Stimulated activated CD8-positive, alpha-beta memory T cell treated with anti-CD3 and anti-CD28 coated beads, Interleukin-12 subunit alpha, Interleukin-12 subunit beta, amount 100 ng/mL, for 1 hour (primary cell): ENCODE results near the gene ZNF708.
"Not testable (repeated sequence)": the region's sequence is repeated elsewhere in the genome, so short reads cannot be mapped to it uniquely, and the experiment has no call there.

Experiments used
- DNase-seq: peaks from one replicate; pipeline ENCODE4 v3.0.0-alpha.2; 2020; ENCODE audit warnings: low read depth

Gene ZNF708

DNA sequence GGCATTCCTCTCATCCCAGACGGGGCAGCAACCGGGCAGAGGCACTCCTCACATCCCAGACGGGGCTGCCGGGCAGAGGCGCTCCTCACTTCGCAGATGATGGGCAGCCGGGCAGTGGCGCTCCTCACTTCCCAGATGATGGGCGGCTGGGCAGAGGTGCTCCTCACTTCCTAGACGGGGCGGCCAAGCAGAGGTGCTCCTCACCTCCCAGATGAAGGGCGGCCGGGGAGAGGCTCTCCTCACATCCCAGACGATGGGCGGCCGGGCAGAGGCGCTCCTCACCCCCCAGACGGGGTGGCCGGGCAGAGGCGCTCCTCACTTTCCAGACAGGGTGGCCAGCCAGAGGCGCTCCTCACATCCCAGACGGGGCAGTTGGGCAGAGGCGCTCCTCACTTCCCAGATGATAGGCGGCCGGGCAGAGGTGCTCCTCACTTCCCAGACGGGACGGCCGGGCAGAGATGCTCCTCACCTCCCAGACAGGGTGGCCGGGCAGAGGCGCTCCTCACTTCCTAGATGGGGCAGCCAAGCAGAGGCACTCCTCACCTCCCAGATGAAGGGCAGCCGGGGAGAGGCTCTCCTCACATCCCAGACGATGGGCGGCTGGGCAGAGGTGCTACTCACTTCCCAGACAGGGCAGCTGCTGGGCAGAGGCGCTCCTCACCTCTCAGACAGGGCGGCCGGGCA lies 68.9 kb downstream of the ZNF708 start:
- no peak for DNase-seq

DNA sequence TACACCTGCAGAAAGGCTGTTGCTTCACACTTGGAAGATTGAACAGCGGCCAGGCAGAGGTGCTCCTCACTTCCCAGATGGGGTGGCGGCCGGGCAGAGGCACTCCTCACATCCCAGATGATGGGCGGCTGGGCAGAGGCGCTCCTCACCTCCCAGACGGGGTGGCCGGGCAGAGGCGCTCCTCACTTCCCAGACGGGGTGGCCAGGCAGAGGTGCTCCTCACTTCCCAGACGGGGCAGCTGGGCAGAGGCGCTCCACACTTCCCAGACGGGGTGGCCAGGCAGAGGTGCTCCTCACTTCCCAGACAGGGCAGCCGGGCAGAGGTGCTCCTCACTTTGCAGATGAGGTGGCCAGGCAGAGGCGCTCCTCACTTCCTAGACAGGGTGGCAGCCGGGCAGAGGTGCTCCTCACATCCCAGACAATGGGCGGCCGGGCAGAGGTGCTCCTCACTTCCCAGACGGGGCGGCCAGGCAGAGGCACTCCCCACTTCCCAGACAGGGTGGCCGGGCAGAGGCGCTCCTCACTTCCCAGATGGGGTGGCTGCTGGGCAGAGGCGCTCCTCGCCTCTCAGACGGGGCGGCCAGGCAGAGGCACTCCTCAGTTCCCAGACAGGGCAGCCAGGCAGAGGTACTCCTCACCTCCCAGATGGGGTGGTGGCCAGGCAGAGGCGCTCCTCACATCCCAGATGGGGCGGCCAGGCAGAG lies 69.6 kb downstream of the ZNF708 start:
- DNase-seq: not testable (repeated sequence)

DNA sequence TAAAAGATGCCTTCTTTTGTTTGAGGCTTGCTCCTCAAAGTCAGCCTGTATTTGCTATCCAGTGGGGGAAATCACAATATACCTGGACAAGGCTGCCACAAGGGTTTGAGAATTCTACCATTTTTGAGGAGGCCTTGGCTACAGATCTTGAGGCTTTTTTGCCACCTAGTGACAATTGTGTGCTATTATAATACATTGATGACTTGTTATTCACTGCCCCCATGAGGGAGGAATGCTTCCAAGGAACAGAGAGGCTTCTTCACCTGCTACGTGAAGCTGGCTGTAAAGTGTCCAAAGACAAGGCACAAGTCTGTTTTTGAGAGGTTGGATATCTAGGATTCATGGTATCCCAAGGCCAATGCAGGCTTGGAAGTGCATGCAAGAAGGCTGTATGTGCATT lies 72.5 kb downstream of the ZNF708 start:
- no peak for DNase-seq
